GM19193 (cell line): ENCODE measurements around the gene APPL2.

ENCODE experiments used
- POLR2A ChIP-seq: IDR thresholded peaks from 4 replicates; pipeline ENCODE4 v1.6.1; 2011; ENCODE audit not compliant: insufficient read depth, insufficient read length; ENCODE audit errors: extremely low read depth

The APPL2 gene

GRCh38 chr12:105157606-105158005, 78.4 kb downstream of the APPL2 start:
- no peak for TF ChIP-seq POLR2A

GRCh38 chr12:105156260-105156659, 79.7 kb downstream of the APPL2 start:
- TF ChIP-seq POLR2A, result no peak

GRCh38 chr12:105142259-105142658, 93.7 kb downstream of the APPL2 start:
- no peak for TF ChIP-seq POLR2A

- TF ChIP-seq POLR2A, result no peak
These were observed 94.6 kb downstream of the APPL2 start for GRCh38 chr12:105141320-105141922.

GRCh38 chr12:105138248-105138647, 97.7 kb downstream of the APPL2 start:
- TF ChIP-seq POLR2A, result no peak
